GM12873 (cell line): ENCODE measurements around the gene RALGAPA1.

ENCODE experiments used
- TF ChIP-seq, protein P1 (sequence below): IDR thresholded peaks from 2 replicates; pipeline ENCODE4 v1.5.1; 2012; ENCODE audit warnings: low read depth, mild to moderate bottlenecking, moderate library complexity, low read length, control low read depth; ENCODE audit not compliant: insufficient read depth; ENCODE audit errors: missing control alignments

Gene RALGAPA1

DNA sequence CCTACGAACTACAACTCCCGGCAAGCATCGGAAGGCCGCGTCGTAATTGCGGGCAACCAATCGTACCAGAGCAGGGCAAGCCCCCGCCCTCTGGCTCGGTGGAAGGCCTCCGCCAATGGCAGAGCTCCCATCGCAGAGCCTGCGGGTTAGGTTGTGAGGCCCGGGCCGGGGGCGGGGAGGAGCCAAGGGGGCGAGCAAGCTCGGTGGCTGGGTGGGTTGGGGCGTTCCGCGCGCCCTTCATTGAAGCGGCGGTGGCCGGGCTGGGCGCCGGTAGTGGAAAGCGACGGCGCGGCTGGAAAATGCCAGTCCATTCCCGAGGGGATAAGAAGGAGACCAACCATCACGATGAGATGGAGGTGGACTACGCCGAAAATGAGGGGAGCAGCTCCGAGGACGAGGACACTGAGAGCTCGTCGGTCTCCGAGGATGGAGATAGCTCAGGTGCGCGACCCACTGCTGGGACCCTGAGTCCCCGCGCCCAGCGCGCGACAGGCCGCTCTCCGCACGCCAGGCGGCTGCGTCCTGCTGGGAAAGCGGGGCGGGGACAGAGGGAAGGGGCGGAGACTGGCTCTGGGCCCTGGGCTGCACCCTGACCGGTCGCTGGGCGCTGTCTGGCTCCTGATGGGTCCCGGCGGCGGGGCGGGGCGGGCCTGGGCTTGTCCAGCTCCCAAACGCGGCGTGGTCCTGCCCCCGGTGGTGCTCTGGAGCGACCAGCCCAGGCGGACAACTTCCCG, 17.3 kb upstream of the RALGAPA1 start, which contains the start of gene BRMS1L:
TSS of gene BRMS1L (plus strand) at position 121 of the 734 bp plus-strand sequence. CDS start at position 300, 179 bp downstream.
- TF ChIP-seq, protein P1, sequence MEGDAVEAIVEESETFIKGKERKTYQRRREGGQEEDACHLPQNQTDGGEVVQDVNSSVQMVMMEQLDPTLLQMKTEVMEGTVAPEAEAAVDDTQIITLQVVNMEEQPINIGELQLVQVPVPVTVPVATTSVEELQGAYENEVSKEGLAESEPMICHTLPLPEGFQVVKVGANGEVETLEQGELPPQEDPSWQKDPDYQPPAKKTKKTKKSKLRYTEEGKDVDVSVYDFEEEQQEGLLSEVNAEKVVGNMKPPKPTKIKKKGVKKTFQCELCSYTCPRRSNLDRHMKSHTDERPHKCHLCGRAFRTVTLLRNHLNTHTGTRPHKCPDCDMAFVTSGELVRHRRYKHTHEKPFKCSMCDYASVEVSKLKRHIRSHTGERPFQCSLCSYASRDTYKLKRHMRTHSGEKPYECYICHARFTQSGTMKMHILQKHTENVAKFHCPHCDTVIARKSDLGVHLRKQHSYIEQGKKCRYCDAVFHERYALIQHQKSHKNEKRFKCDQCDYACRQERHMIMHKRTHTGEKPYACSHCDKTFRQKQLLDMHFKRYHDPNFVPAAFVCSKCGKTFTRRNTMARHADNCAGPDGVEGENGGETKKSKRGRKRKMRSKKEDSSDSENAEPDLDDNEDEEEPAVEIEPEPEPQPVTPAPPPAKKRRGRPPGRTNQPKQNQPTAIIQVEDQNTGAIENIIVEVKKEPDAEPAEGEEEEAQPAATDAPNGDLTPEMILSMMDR: no peak

DNA sequence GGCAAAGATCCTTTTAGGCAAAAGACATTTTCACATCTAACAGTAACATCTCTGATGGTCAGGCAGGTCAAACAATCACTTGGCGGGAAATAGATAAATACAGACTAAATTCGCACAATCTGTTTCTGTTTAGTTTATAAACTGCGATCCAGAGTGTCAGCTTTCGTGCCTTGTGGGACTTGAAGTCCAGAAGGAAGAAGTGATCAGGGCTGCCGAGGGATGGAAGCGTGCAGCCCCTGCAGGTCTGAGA, 16.8 kb upstream of the RALGAPA1 start:
- TF ChIP-seq, protein P1: no peak

DNA sequence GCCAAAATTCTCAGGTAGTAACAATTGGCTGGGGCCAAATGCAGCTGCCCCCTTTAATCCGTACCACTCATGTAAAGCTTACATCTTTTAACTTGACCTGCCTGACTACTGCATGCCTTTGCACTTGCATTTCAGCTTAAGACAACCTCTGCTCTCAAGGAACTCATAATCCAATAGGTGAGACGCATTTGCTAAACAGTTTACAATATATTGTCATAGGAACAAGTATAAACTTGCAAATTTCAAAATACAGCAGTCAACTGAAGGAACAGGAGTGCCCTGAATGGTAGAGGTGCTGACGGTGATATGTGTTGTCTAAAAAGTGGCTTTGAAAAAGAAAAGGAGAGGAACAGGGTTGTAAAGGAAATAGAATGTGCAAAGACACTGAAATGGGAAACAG, 13.4 kb upstream of the RALGAPA1 start:
- TF ChIP-seq, protein P1: no peak

DNA sequence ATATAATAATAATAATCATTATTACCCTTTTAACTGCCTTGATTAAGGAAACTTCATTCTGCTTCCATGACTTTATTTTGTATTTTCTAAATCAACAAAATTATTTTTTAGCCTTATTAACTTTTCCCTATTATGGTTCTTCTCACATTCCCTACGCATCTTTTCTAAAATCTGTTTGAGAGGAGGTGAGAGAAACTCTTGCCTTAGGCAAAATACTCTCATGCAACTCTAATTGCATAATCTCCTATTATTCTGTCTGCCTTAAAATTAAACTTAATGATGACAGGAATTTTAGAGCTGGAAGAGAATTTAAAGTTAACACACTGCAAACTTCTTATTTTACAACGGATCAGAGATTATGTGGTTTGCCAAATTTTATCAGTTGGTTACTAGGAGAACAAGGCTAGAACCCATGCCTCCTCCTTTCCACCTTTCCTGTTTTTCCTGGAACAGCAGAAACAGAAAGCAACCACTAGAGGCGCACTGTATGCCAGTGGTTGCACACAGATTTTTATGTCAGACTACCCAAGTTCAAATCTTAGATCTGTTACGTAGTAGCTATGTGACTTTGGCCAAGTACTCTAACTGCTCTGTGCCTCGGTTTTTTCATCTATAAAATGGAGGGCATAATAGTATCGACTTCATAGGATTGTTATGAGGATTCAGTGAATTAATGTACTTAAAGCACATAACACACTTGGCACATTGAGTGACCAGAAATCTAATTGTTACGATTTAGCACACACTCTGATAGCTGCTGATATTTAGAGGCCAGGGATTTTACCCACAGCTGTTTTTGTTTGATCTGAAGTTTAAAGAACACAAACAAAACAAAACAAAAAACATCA, 12.7 kb upstream of the RALGAPA1 start:
- TF ChIP-seq, protein P1: peak; percentile 85

DNA sequence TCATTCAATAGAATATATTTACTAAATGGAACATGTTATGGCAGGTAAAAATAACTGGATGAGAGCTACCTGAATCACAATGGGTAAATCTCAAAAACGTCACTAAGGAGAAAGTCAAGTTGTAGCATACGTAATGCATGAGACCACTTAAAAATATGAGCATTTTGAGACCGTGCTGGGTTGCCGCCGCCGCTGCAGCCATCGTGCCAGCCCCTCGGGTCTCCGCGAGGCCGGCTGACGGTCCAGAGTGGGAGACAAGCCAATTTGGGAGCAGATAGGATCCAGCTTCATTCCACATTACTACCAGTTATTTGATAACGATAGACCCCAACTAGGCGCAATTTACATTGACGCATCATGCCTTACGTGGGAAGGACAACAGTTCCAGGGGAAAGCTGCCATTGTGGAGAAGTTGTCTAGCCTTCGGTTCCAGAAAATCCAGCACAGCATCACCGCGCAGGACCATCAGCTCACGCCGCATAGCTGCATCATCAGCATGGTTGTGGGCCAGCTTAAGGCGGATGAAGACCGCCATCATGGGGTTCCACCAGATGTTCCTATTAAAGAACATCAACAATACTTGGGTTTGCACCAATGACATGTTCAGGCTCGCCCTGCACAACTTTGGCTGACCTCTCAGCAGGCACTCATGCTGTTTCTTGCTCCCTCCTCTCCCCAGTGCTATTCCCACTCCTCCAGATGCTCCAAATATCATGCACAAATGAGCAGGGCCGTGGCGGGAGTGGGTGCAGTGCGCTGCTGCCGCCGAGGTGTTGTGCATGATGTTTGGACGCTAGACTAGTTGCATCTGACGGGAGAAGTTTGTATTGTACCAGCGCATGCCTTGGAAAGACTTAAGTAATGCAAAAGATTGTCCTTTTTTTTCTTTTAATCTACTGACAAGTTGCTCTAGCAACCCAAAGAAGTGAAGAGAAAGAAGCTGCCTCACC, 10.8 kb upstream of the RALGAPA1 start:
- TF ChIP-seq, protein P1: no peak

DNA sequence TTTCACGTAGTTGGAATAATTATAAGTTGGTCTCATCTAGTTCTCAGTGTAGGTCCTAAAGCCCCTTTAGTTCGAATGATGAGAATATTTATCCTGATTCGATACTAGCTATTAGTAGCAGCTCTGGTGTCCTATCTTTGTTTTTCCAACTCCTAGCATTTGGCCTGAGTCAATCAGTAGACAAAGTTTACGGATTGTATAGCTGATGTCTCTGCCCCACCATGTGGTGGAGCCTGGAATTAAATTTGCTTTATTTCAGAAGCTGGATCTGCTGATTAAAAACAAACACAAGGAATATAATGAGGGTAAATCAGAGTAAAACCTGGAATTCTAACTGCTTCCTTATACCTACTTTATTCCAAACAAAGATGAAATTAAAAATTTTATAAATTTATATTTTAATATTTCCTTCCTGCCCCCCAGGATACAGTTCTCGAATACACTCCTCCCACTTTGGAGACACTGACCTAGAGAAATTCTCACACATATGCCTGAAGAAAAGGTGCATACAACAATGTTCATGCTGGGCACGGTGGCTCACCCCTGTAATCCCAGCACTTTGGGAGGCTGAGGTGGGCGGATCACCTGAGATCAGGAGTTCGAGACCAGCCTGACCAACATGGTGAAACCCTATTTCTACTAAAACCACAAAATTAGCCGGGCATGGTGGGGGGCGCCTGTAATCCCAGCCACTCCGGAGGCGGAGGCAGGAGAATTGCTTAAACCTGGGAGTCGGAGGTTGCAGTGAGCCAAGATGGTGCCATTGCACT, 9.4 kb upstream of the RALGAPA1 start:
- TF ChIP-seq, protein P1: peak; percentile 47
